GM12864 (cell line): ENCODE measurements around the gene PRKRA.

Experiments
- DNase-seq: peaks from one replicate; pipeline ENCODE4 v3.0.0-alpha.2; 2011; ENCODE audit warnings: low read depth
- H3K4me3 ChIP-seq: 2 replicates; pipeline ENCODE4 v1.5.1; 2011; ENCODE audit warnings: mild to moderate bottlenecking, low read depth, low read length, control low read depth
- CTCF ChIP-seq: IDR thresholded peaks from 2 replicates; pipeline ENCODE4 v1.5.1; 2011; ENCODE audit warnings: low read depth, mild to moderate bottlenecking, moderate library complexity, low read length, control low read depth, inconsistent platforms; ENCODE audit errors: missing control alignments

PRKRA gene

GRCh38 chr2:178403671-178404306, 47.2 kb downstream of the PRKRA start:
- DNase-seq, result peak; percentile 30
- no peak for TF ChIP-seq CTCF
- no peak overlapping the region for H3K4me3 ChIP-seq

GRCh38 chr2:178401994-178402437, 49.0 kb downstream of the PRKRA start:
- H3K4me3 ChIP-seq, result no peak overlapping the region
- no peak for TF ChIP-seq CTCF
- DNase-seq, result no peak

- no peak overlapping the region for H3K4me3 ChIP-seq
- peak; percentile 61 for TF ChIP-seq CTCF
- DNase-seq, result peak; percentile 26
These were observed 53.9 kb downstream of the PRKRA start for GRCh38 chr2:178397002-178397605.

- no peak overlapping the region for H3K4me3 ChIP-seq
- no peak for DNase-seq
- TF ChIP-seq CTCF, result no peak
These were observed 54.9 kb downstream of the PRKRA start for GRCh38 chr2:178395941-178396570.

- DNase-seq, result no peak
- no peak for TF ChIP-seq CTCF
- H3K4me3 ChIP-seq, result no peak overlapping the region
These were observed 55.7 kb downstream of the PRKRA start for GRCh38 chr2:178395295-178395694.

- no peak for DNase-seq
- no peak for TF ChIP-seq CTCF
- H3K4me3 ChIP-seq, result no peak overlapping the region
These were observed 56.1 kb downstream of the PRKRA start for GRCh38 chr2:178394859-178395258.
